ENCODE data around the gene TMEM106A.
"Not testable (repeated sequence)": the region's sequence is repeated elsewhere in the genome, so short reads cannot be mapped to it uniquely, and the experiment has no call there.

Gene TMEM106A

GRCh38 chr17:43216369-43216761, 4.7 kb downstream of the TMEM106A start:
- no peak for DNase-seq

GRCh38 chr17:43216762-43217613, 5.3 kb downstream of the TMEM106A start:
- DNase-seq = no peak

DNA sequence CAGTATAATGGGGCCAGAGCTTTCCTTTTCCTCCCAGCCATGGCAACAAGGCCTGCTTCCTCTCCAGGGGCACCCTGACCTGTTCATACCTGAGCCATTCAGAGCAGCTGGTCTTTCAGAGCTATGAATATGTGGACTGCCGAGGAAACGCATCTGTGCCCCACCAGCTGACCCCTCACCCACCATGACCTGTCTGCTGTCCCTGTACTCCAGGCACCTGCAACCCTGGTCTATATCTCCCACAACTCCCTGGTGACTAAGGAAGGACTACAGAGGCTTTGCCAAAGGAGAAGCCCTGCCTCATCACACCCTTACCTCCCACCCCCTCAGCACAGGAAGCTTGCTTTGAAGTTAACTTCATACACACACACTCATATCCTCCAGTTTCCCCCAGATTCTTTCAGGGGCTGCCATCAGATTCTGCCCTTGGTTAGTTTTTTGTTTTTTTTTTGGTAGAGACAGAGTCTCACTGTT, 6.0 kb downstream of the TMEM106A start:
- no peak for DNase-seq

GRCh38 chr17:43219001-43219400, 7.3 kb downstream of the TMEM106A start:
- DNase-seq = no peak

DNA sequence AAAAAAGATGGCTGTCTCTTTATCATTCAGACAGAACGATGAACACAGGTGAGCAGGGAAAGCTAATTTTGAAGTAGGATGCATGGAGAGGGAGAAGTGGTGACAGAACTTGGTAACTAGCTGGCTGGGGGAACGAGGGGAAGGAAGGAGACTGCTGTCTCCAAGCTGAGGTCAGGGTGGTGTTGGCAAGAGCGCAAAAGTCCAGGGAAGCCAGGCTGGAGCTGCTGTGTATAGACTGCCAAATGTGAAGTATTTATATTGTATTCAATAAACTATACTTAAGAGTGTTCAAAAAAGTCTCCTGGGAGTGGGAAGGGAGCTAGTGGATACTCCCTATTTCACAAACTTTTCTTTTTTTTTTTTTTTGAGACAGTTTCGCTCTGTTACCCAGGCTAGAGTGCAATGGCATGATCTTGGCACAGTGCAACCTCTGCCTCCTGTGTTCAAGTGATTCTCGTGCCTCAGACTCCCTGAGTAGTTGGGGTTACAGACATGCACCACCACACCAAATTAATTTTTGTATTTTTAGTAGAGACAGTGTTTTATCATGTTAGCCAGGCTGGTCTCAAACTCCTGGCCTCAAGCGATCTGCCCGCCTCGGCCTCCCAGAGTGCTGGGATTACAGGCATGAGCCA, 8.2 kb downstream of the TMEM106A start:
- no peak for DNase-seq

- no peak for DNase-seq
These were observed 8.9 kb downstream of the TMEM106A start for GRCh38 chr17:43220511-43221125.

DNA sequence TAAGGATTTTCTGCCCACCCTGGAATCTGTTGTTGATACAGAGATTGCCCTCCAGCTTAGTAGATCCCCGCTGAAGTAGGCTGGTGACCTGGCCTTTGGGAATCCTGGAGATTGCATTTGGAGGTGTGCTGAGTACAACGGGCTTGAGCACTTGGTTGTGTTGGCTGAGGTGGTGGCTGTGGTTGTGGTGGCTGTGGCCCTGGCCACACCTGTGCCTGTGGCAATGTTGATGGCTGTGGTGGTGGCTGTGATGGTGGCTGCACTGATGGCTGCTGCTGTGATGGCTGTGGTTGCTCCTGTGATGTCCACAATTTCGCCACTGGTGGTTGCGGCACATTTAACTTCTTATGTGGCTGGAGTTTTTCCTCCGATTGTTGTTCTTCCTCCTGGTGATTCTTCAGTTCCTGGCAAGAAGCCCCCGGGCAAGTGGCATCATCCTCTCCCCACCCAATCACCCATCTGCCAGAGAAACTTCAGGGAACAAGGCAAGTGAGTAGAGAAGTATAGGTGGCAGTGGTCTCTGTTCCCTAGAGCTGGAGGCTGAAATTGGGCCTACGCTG, 12.6 kb downstream of the TMEM106A start:
- no peak for DNase-seq

DNA sequence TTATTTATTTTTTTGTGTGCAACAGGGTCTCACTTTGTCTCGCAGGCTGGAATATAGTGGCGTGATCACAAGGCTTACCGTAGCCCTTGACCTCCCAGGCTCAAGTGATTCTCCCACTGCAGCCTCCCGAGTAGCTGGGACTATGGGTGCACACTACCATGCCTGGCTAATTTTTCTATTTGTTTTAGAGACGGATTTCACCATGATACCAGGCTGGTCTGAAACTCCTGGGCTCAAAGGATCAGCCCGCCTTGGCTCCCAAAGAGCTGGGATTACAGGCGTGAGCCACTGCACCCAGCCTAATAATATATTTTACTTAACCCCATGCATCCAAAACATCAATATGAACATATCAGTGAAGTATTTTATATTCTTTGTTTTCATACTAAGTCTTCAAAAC, 14.7 kb downstream of the TMEM106A start:
- DNase-seq = no peak

DNA sequence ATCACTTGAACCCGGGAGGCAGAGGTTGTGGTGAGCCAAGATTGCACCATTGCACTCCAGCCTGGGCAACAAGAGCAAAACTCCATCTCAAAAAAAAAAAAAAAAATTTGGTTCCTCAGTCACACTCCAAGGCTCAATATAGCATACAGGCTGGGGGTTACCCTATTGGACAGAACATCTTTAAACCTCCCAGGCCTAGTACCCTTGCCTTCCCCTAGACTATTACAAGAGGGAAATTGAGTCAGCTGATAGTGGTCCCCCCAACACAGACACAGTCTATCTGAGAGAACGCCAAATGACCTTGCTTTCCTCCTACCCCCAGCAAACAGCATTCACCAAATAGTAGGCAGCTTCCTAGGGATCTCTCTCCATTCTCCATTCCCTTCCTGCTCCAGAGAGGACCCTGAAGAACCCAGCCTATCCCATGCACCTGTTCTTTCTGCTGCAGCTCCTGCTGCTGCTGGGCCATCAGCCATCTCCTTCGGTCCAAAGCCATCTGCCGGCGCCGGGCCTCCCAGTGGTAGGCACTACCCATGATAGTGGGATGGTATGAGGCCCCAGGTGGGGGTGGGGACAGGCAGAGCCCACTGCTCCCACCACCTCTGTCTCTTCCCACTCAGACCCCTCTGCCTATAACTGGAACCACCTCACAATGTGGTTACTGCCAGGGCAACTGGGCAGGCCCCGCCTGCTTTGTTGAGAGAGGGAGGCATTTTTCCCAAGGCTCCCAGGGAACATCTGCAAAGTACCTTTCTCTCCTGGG, 16.5 kb downstream of the TMEM106A start, which contains the start of gene CCDC200:
Gene CCDC200 (minus strand): TSS at position 604 of the 763 bp plus-strand sequence. CDS start 69 bp downstream, at position 535.
- DNase-seq = not testable (repeated sequence)

GRCh38 chr17:43231205-43232020, 19.7 kb downstream of the TMEM106A start:
- DNase-seq = not testable (repeated sequence)

DNA sequence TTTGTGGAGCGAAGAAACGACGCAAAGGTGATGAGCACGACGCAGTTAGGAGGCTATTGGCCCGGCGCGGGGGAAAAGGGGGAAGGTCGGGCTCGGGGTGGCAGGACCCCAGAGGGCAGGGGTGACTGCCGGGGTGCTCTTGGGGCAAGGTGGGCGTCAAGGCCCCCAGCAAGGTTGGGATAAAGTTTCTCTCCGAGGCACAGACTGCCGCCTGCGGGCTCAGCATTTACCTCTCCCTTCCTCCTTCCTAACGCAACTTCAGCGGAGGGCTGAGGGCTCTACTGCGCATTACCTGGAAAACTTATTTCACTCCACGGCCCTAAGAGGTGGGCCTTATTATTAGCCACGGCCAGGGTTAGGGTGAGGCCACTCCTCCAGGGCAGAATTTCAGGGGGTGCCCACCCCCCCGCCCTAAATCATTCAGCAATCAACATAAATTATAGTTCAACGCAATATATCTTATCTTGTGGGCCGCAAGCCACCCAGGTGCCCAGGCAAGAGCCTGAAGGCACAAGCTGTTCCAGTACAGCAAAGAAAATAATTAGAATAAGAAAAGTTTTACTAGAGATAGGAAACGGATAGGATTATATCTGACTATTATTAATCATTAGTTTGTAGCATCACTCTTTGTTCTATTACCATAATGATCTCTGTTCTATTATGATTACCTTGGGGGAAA, 20.5 kb downstream of the TMEM106A start:
- DNase-seq = not testable (repeated sequence)

- not testable (repeated sequence) for DNase-seq
These were observed 21.6 kb downstream of the TMEM106A start for GRCh38 chr17:43233263-43233662.

GRCh38 chr17:43233877-43234276, 22.2 kb downstream of the TMEM106A start, which contains the start of gene RNU2-1:
TSS of gene RNU2-1 (minus strand) at chr17:43233977.
- DNase-seq = not testable (repeated sequence)

- not testable (repeated sequence) for DNase-seq
These were observed 27.9 kb downstream of the TMEM106A start for GRCh38 chr17:43239597-43239996.

- DNase-seq = not testable (repeated sequence)
These were observed 29.1 kb downstream of the TMEM106A start for GRCh38 chr17:43240596-43241352.

- DNase-seq = not testable (repeated sequence)
These were observed 34.8 kb downstream of the TMEM106A start for GRCh38 chr17:43246456-43246855.

Data from bone marrow (tissue), 2 donors.